SK-N-SH (cell line): ENCODE results near the gene PSMG3. TPM values are rescaled to one million over a fixed set of nuclear protein-coding genes. Genes with fewer than 3 reads are reported as not detected.

Source experiments
- CTCF ChIA-PET: fragments of 300-600, 350-600 bp; formaldehyde crosslinking; extraction: SDS; loops from one replicate; lab custom pipeline; 2021; lab: Yijun Ruan, JAX
- POLR2A ChIA-PET: fragments of 350-600 bp; sonication (Branson Sonifier 250); formaldehyde crosslinking; extraction: SDS; loops from one replicate; lab custom pipeline; 2020; ENCODE audit warnings: antibody characterized with exemption, inconsistent platforms; lab: Yijun Ruan, JAX
- DNase-seq: peaks from one replicate; pipeline ENCODE4 v3.0.0; 2012
- H2AFZ ChIP-seq: fragments of 200-600 bp; sonication (generic); 2 replicates; pipeline ENCODE4 v1.8.1; 2016; ENCODE audit warnings: antibody characterized with exemption, mild to moderate bottlenecking, low read depth
- H3F3A ChIP-seq: fragments of 200-600 bp; sonication (generic); replicated peaks from 2 replicates; pipeline ENCODE3; 2016; ENCODE audit warnings: antibody characterized with exemption, mild to moderate bottlenecking; ENCODE audit not compliant: insufficient read depth
- H3K27ac ChIP-seq, 2 experiments: fragments of 200-500 bp in 1 of 2; fragments of 200-600 bp in 1 of 2; sonication (Bioruptor generic) in 1 of 2; sonication (generic), shearing (Covaris generic) in 1 of 2; 2 replicates each; pipeline versions ENCODE4 v1.5.1 to v1.6.1; 2014 to 2016; ENCODE audit warnings: low read depth in 2 of 2, inconsistent platforms in 1 of 2, low read length in 1 of 2, mild to moderate bottlenecking in 1 of 2, mixed read lengths in 1 of 2
- H3K27me3 ChIP-seq: fragments of 200-600 bp; sonication (generic), shearing (Covaris generic); 2 replicates; pipeline ENCODE4 v1.6.1; 2016; ENCODE audit warnings: mixed run types; ENCODE audit not compliant: insufficient read depth
- H3K36me3 ChIP-seq, 2 experiments: fragments of 200-500 bp in 1 of 2; fragments of 200-600 bp in 1 of 2; sonication (Bioruptor generic) in 1 of 2; sonication (generic) in 1 of 2; replicated peaks in 1 of 2; 2 replicates each; pipeline versions ENCODE3 to v1.5.1; 2014 to 2016; ENCODE audit warnings: low read length in 1 of 2, mild to moderate bottlenecking in 1 of 2; ENCODE audit not compliant: insufficient read depth in 2 of 2, control insufficient read depth in 1 of 2
- H3K4me1 ChIP-seq, 2 experiments: fragments of 200-500 bp in 1 of 2; fragments of 200-600 bp in 1 of 2; sonication (Bioruptor generic) in 1 of 2; sonication (generic), shearing (Covaris generic) in 1 of 2; 2 replicates each; pipeline versions ENCODE4 v1.5.1 to v1.6.1; 2014 to 2016; ENCODE audit warnings: low read depth in 1 of 2, low read length in 1 of 2, mixed run types in 1 of 2; ENCODE audit not compliant: insufficient read depth in 2 of 2, control insufficient read depth in 1 of 2
- H3K4me2 ChIP-seq: fragments of 200-600 bp; sonication (generic), shearing (Covaris generic); 2 replicates; pipeline ENCODE4 v1.6.1; 2017; ENCODE audit warnings: mixed run types
- H3K4me3 ChIP-seq, 2 experiments: fragments of 200-500 bp in 1 of 2; fragments of 200-600 bp in 1 of 2; sonication (Bioruptor generic) in 1 of 2; sonication (generic), shearing (Covaris generic) in 1 of 2; 2 replicates each; pipeline versions ENCODE4 v1.5.1 to v1.8.1; 2014 to 2016; ENCODE audit warnings: low read depth in 2 of 2, inconsistent platforms in 1 of 2, low read length in 1 of 2, mild to moderate bottlenecking in 1 of 2, mixed read lengths in 1 of 2, moderate library complexity in 1 of 2
- H3K79me2 ChIP-seq: fragments of 200-600 bp; sonication (generic); 2 replicates; pipeline ENCODE4 v1.8.1; 2017; ENCODE audit warnings: mild to moderate bottlenecking; ENCODE audit not compliant: insufficient read depth
- H3K9ac ChIP-seq: fragments of 200-600 bp; sonication (generic); 2 replicates; pipeline ENCODE4 v1.6.1; 2017; ENCODE audit warnings: mixed run types
- H3K9me2 ChIP-seq: fragments of 200-600 bp; sonication (generic); 2 replicates; pipeline ENCODE4 v1.6.1; 2017; ENCODE audit warnings: mixed run types
- H3K9me3 ChIP-seq: fragments of 200-600 bp; sonication (generic); 2 replicates; pipeline ENCODE4 v1.6.1; 2017; ENCODE audit warnings: mixed run types, mild to moderate bottlenecking, moderate library complexity
- H4K20me1 ChIP-seq: fragments of 200-600 bp; sonication (generic); 2 replicates; pipeline ENCODE4 v1.6.1; 2017; ENCODE audit warnings: mild to moderate bottlenecking, mixed run types; ENCODE audit not compliant: insufficient read depth
- CTCF ChIP-seq: fragments of 200-600 bp; sonication (generic); IDR thresholded peaks from 2 replicates; pipeline ENCODE4 v1.6.1; 2017; ENCODE audit warnings: antibody characterized with exemption, mild to moderate bottlenecking, moderate library complexity
- ELF1 ChIP-seq: IDR thresholded peaks from 2 replicates; pipeline ENCODE4 v1.4.0; 2012
- JUND ChIP-seq: IDR thresholded peaks from 2 replicates; pipeline ENCODE4 v1.4.0; 2012
- MEF2A ChIP-seq: IDR thresholded peaks from 2 replicates; pipeline ENCODE4 v1.4.0; 2012; ENCODE audit warnings: low read depth, borderline replicate concordance
- NFIC ChIP-seq: IDR thresholded peaks from 2 replicates; pipeline ENCODE4 v1.4.0; 2012; ENCODE audit warnings: borderline replicate concordance
- RCOR1 ChIP-seq: fragments of 150-350 bp; IDR thresholded peaks from 2 replicates; pipeline ENCODE4 v1.6.1; 2017; ENCODE audit warnings: antibody characterized with exemption, low read length
- RFX5 ChIP-seq: IDR thresholded peaks from 2 replicates; pipeline ENCODE4 v1.6.1; 2012; ENCODE audit warnings: mild to moderate bottlenecking, improper control_type of control experiment, low read length
- SMC3 ChIP-seq: IDR thresholded peaks from 2 replicates; pipeline ENCODE4 v1.6.1; 2012; ENCODE audit warnings: low read depth, low read length, improper control_type of control experiment
- TCF12 ChIP-seq: IDR thresholded peaks from 2 replicates; pipeline ENCODE4 v1.4.0; 2012
- YY1 ChIP-seq: IDR thresholded peaks from 2 replicates; pipeline ENCODE4 v1.4.0; 2012; ENCODE audit warnings: low read depth, mild to moderate bottlenecking
- WGBS: methylation state at CpG from one replicate; pipeline ENCODE4 v1.1.6; 2017; ENCODE audit warnings: low lambda C conversion rate; 5-methylcytosine and 5-hydroxymethylcytosine counted together
- polyA plus RNA-seq, 3 experiments: library from polyadenylated mRNA; depleted of rRNA; stranded (reverse); fragments of >200 nt; gene quantifications; 2 replicates each; pipeline ENCODE4 v1.2.3, GENCODE V29; 2012

Gene PSMG3
- polyA plus RNA-seq, 1 of the 3 experiments (the other 2 are of a cell fraction) = 109 TPM

GRCh38 chr7:1552200-1552599 is 17.6 kb downstream of the PSMG3 start:
- H3K4me2 ChIP-seq = no peak overlapping the region
- no peaks in the 10 kb centered on the region for H3K9me3 ChIP-seq
- no peak overlapping the region for H3K27ac ChIP-seq
- H3F3A ChIP-seq = peaks cover 12% of the 10 kb centered on the region
- H2AFZ ChIP-seq = no peak overlapping the region
- DNase-seq = no peak
- no peak overlapping the region for H3K9ac ChIP-seq
- H3K4me1 ChIP-seq = peaks cover 14% of the 10 kb centered on the region in 2 experiments; a peak in 3 of 4 replicates
- TF ChIP-seq RFX5 (no peak), JUND (no peak), YY1 (no peak), ELF1 (no peak), MEF2A (no peak), TCF12 (no peak)
- H4K20me1 ChIP-seq = no peaks in the 10 kb centered on the region
- POLR2A ChIA-PET = no interaction called here
- no peak overlapping the region for H3K4me3 ChIP-seq
- H3K9me2 ChIP-seq = no peaks in the 10 kb centered on the region
- no peaks in the 10 kb centered on the region for H3K27me3 ChIP-seq
- no peaks in the 10 kb centered on the region for H3K79me2 ChIP-seq
- WGBS = 82% methylated on average over 7 of the region's 7 CpGs
- CTCF ChIA-PET = interaction anchor here (1.5 kb wide), 1 partner anchor 8 kb away, joined by 4 read pairs; no protein-coding TSS in a partner anchor
- H3K36me3 ChIP-seq = no peaks in the 10 kb centered on the region

- H3K9me3 ChIP-seq = no peaks in the 10 kb centered on the region
- no peaks in the 10 kb centered on the region for H3K27me3 ChIP-seq
- H3K4me3 ChIP-seq = no peak overlapping the region
- peaks cover 8 to 9% of the 10 kb centered on the region in 2 experiments; a peak in 3 of 4 replicates for H3K4me1 ChIP-seq
- DNase-seq = peak; percentile 33
- 95% methylated on average over 14 of the region's 17 CpGs for WGBS
- H3K9me2 ChIP-seq = no peaks in the 10 kb centered on the region
- H3K36me3 ChIP-seq = no peaks in the 10 kb centered on the region
- no peaks in the 10 kb centered on the region for H3K79me2 ChIP-seq
- no peak for TF ChIP-seq NFIC
- TF ChIP-seq CTCF = no peak
- TF ChIP-seq SMC3 = no peak
- no peak for TF ChIP-seq JUND
- no peak for TF ChIP-seq RCOR1
- H3K4me2 ChIP-seq = no peak overlapping the region
- ChIA-PET CTCF (no interaction called here), POLR2A (no interaction called here)
- H3K9ac ChIP-seq = no peak overlapping the region
- H3K27ac ChIP-seq = no peak overlapping the region
- H3F3A ChIP-seq = peaks cover 12% of the 10 kb centered on the region
- H2AFZ ChIP-seq = no peak overlapping the region
- H4K20me1 ChIP-seq = no peaks in the 10 kb centered on the region
Measured at GRCh38 chr7:1550846-1551155, 19.0 kb downstream of the PSMG3 start.

- WGBS = 93% methylated on average over 14 of the region's 42 CpGs
- CTCF ChIA-PET = no interaction called here
- H3K4me2 ChIP-seq = no peak overlapping the region
- no peaks in the 10 kb centered on the region for H3K9me3 ChIP-seq
- peaks cover 2 to 3% of the 10 kb centered on the region in 2 experiments; a peak in 3 of 4 replicates for H3K4me1 ChIP-seq
- no peaks in the 10 kb centered on the region for H4K20me1 ChIP-seq
- peaks cover 12% of the 10 kb centered on the region for H3F3A ChIP-seq
- POLR2A ChIA-PET = no interaction called here
- no peaks in the 10 kb centered on the region for H3K36me3 ChIP-seq
- H3K27me3 ChIP-seq = no peaks in the 10 kb centered on the region
- H3K9ac ChIP-seq = no peak overlapping the region
- H3K79me2 ChIP-seq = no peaks in the 10 kb centered on the region
- TF ChIP-seq RCOR1 = no peak
- TF ChIP-seq RFX5 = no peak
- TF ChIP-seq, all 33 proteins: peak for 0
- peak; percentile 40 for DNase-seq
- Histone ChIP-seq H2AFZ (no peak overlapping the region), H3K9me2 (no peaks in the 10 kb centered on the region), H3K27ac (no peak overlapping the region), H3K4me3 (no peak overlapping the region)
Measured at GRCh38 chr7:1550005-1550845, 19.6 kb downstream of the PSMG3 start.
